ENCODE results near the gene LKAAEAR1.
"Not testable (repeated sequence)": the region's sequence is repeated elsewhere in the genome, so short reads cannot be mapped to it uniquely, and the experiment has no call there.

LKAAEAR1 gene

GRCh38 chr20:64099880-64100565 lies 15.8 kb upstream of the LKAAEAR1 start:
- no peak for DNase-seq (ENCODE audit: extremely low read depth in 1 of 2, low read depth in 1 of 2)

- no peak for DNase-seq (ENCODE audit: extremely low read depth in 1 of 2, low read depth in 1 of 2)
Observed at GRCh38 chr20:64099086-64099786, 15.0 kb upstream of the LKAAEAR1 start.

GRCh38 chr20:64098471-64099013 lies 14.3 kb upstream of the LKAAEAR1 start:
- no peak for DNase-seq (ENCODE audit: extremely low read depth in 1 of 2, low read depth in 1 of 2)

GRCh38 chr20:64096535-64096934 lies 12.3 kb upstream of the LKAAEAR1 start:
- no peak for DNase-seq (ENCODE audit: extremely low read depth in 1 of 2, low read depth in 1 of 2)

- DNase-seq (ENCODE audit: extremely low read depth in 1 of 2, low read depth in 1 of 2) = no peak
Observed at GRCh38 chr20:64095927-64096326, 11.7 kb upstream of the LKAAEAR1 start.

- DNase-seq (ENCODE audit: extremely low read depth in 1 of 2, low read depth in 1 of 2) = no peak
Observed at GRCh38 chr20:64095455-64095854, 11.3 kb upstream of the LKAAEAR1 start.

GRCh38 chr20:64093013-64093503 lies 8.9 kb upstream of the LKAAEAR1 start:
- no peak for DNase-seq (ENCODE audit: extremely low read depth in 1 of 2, low read depth in 1 of 2)

GRCh38 chr20:64092258-64093012 lies 8.2 kb upstream of the LKAAEAR1 start:
- DNase-seq (ENCODE audit: extremely low read depth in 1 of 2, low read depth in 1 of 2) = no peak

- no peak for DNase-seq (ENCODE audit: extremely low read depth in 1 of 2, low read depth in 1 of 2)
Observed at GRCh38 chr20:64091770-64092169, 7.6 kb upstream of the LKAAEAR1 start.

GRCh38 chr20:64091340-64091739 lies 7.1 kb upstream of the LKAAEAR1 start:
- DNase-seq (ENCODE audit: extremely low read depth in 1 of 2, low read depth in 1 of 2) = no peak

- no peak for DNase-seq (ENCODE audit: extremely low read depth in 1 of 2, low read depth in 1 of 2)
Observed at GRCh38 chr20:64090165-64090564, 6.0 kb upstream of the LKAAEAR1 start.

GRCh38 chr20:64088586-64088985 lies 4.4 kb upstream of the LKAAEAR1 start:
- not testable (repeated sequence) for DNase-seq (ENCODE audit: extremely low read depth in 1 of 2, low read depth in 1 of 2)

- not testable (repeated sequence) for DNase-seq (ENCODE audit: extremely low read depth in 1 of 2, low read depth in 1 of 2)
Observed at GRCh38 chr20:64087226-64087825, 3.1 kb upstream of the LKAAEAR1 start.

GRCh38 chr20:64086801-64087200 lies 2.6 kb upstream of the LKAAEAR1 start:
- no peak for DNase-seq (ENCODE audit: extremely low read depth in 1 of 2, low read depth in 1 of 2)

- DNase-seq (ENCODE audit: extremely low read depth in 1 of 2, low read depth in 1 of 2) = no peak
Observed at GRCh38 chr20:64084685-64085152, 521 bp upstream of the LKAAEAR1 start.

- peak in 1 of 2 donors; percentile 51 for DNase-seq (ENCODE audit: extremely low read depth in 1 of 2, low read depth in 1 of 2)
Observed at GRCh38 chr20:64083378-64083803, 807 bp downstream of the LKAAEAR1 start.

GRCh38 chr20:64082820-64083377 lies 1.3 kb downstream of the LKAAEAR1 start:
- DNase-seq (ENCODE audit: extremely low read depth in 1 of 2, low read depth in 1 of 2) = no peak

GRCh38 chr20:64082126-64082731 lies 2.0 kb downstream of the LKAAEAR1 start:
- no peak for DNase-seq (ENCODE audit: extremely low read depth in 1 of 2, low read depth in 1 of 2)

- no peak for DNase-seq (ENCODE audit: extremely low read depth in 1 of 2, low read depth in 1 of 2)
Observed at GRCh38 chr20:64081624-64081964, 2.6 kb downstream of the LKAAEAR1 start.

All from activated CD8-positive, alpha-beta memory T cell treated with anti-CD3 and anti-CD28 coated beads for 1 hour (primary cell).